SIG-M5 treated with dmso at 0.1 percent for 504 hours (cell line): ENCODE data around the gene UNC45A.

ENCODE experiments used
- DNase-seq: peaks from one replicate; lab custom pipeline; 2025; ENCODE audit not compliant: unreplicated experiment; lab: John Stamatoyannopoulos, UW

The UNC45A gene

GRCh38 chr15:90994417-90995311 is 59.6 kb downstream of the UNC45A start, which contains the start of gene PRC1:
TSS of gene PRC1 (minus strand) at chr15:90994535. CDS start at chr15:90994417, 118 bp downstream.
- DNase-seq, result peak; percentile 97

GRCh38 chr15:90998737-90999136 is 63.7 kb downstream of the UNC45A start:
- DNase-seq, result no peak

- DNase-seq, result no peak
These were observed 66.1 kb downstream of the UNC45A start for GRCh38 chr15:91001209-91001608.
